Upper lobe of left lung (tissue), 6 donors: Measurements from ENCODE around the gene EIF5AL1. TPM values are rescaled to one million over a fixed set of nuclear protein-coding genes. Genes with fewer than 3 reads are reported as not detected.

Experiments used
- ATAC-seq, 2 donors: fragments of 200-7000 bp; cut with Tn5 transposase; one replicate each; pipeline ENCODE4 v1.9.1; 2022; ENCODE audit warnings: mild to moderate bottlenecking in 2 of 2, moderate library complexity in 2 of 2; ENCODE audit not compliant: low FRiP score in 2 of 2
- DNase-seq, 2 donors: peaks; one replicate each; pipeline ENCODE4 v3.0.0-alpha.2; 2019 to 2020
- H3K27ac ChIP-seq, 4 donors: fragments of 200-600 bp; sonication (generic); one replicate each; pipeline ENCODE4 v1.5.1; 2016 to 2019
- H3K27me3 ChIP-seq, 4 donors: fragments of 200-600 bp; sonication (generic); one replicate each; pipeline ENCODE4 v1.5.1; 2017 to 2019
- H3K36me3 ChIP-seq, 4 donors: fragments of 200-600 bp; sonication (generic); one replicate each; pipeline ENCODE4 v1.5.1; 2016 to 2019
- H3K4me1 ChIP-seq, 4 donors: fragments of 200-600 bp; sonication (generic); one replicate each; pipeline ENCODE4 v1.5.1; 2018 to 2019
- H3K4me3 ChIP-seq, 4 donors: fragments of 200-600 bp; sonication (generic); one replicate each; pipeline ENCODE4 v1.5.1; 2017 to 2019; ENCODE audit warnings: mild to moderate bottlenecking in 2 of 4, moderate library complexity in 1 of 4
- H3K9me3 ChIP-seq, 4 donors: fragments of 200-600 bp; sonication (generic); one replicate each; pipeline ENCODE4 v1.5.1; 2018 to 2019
- CTCF ChIP-seq, 6 experiments: fragments of 450-650 bp in 4 of 6; fragments of 200-600 bp in 2 of 6; sonication (generic) in 2 of 6; IDR thresholded peaks; one replicate each; pipeline ENCODE4 v1.5.1; 2016 to 2019; ENCODE audit warnings: antibody characterized with exemption in 6 of 6
- EP300 ChIP-seq, 4 donors: sonication (generic); formaldehyde crosslinking; IDR thresholded peaks; one replicate each; pipeline ENCODE4 v1.5.1; 2017; ENCODE audit warnings: antibody characterized with exemption in 4 of 4, control low read depth in 2 of 4
- POLR2A ChIP-seq, 4 donors: fragments of 450-650 bp; IDR thresholded peaks; one replicate each; pipeline ENCODE4 v1.5.1; 2016 to 2017; ENCODE audit warnings: antibody characterized with exemption in 4 of 4, mild to moderate bottlenecking in 2 of 4
- POLR2AphosphoS5 ChIP-seq, 2 donors: sonication (generic); formaldehyde crosslinking; IDR thresholded peaks; one replicate each; pipeline ENCODE4 v1.5.1; 2017; ENCODE audit warnings: antibody characterized with exemption in 2 of 2
- WGBS, 2 donors: methylation state at CpG; one replicate each; pipeline ENCODE4 v1.1.5; 2017 to 2018; 5-methylcytosine and 5-hydroxymethylcytosine counted together
- total RNA-seq, 6 donors: library from RNA; depleted of rRNA in 4 of 6; stranded (reverse); fragments of >200 nt in 4 of 6; gene quantifications; one replicate each; pipeline versions ENCODE4 v1.1.0 to v1.2.1, GENCODE V29; 2016 to 2021
- donor health status: DM: no; HTN: no; CAD: no; lungs with moderate emphysema.
- donor health status: DM: no; HTN: yes; CAD: no; lungs with severe emphysema.

Gene EIF5AL1
- total RNA-seq, 6 donors from 2014 or later = 0.07 to 0.37 (median 0.15) TPM; not detected in 2

GRCh38 chr10:79475119-79475653 lies 37.1 kb upstream of the EIF5AL1 start:
- no peak overlapping the region for H3K27ac ChIP-seq
- ATAC-seq (no peak), DNase-seq (no peak)
- H3K27me3 ChIP-seq = no peaks in the 10 kb centered on the region
- H3K36me3 ChIP-seq = no peaks in the 10 kb centered on the region
- no peaks in the 10 kb centered on the region for H3K4me1 ChIP-seq
- TF ChIP-seq POLR2A (IDR thresholded peaks at IDR 0.05) = no peak
- no peak for TF ChIP-seq CTCF (IDR thresholded peaks at IDR 0.05)
- TF ChIP-seq EP300 (IDR thresholded peaks at IDR 0.05) = no peak
- TF ChIP-seq POLR2AphosphoS5 (IDR thresholded peaks at IDR 0.05) = no peak
- H3K4me3 ChIP-seq = no peak overlapping the region
- 84 to 94% methylated on average over 7 of the region's 7 CpGs for WGBS, 2 donors
- no peaks in the 10 kb centered on the region for H3K9me3 ChIP-seq

- WGBS, 2 donors = 75 to 80% methylated on average over 3 of the region's 3 CpGs
- Histone ChIP-seq H3K9me3 (no peaks in the 10 kb centered on the region), H3K36me3 (no peaks in the 10 kb centered on the region), H3K4me1 (no peaks in the 10 kb centered on the region), H3K4me3 (no peak overlapping the region), H3K27me3 (no peaks in the 10 kb centered on the region), H3K27ac (no peak overlapping the region)
- no peak for ATAC-seq
- TF ChIP-seq POLR2AphosphoS5 (IDR thresholded peaks at IDR 0.05) (no peak), POLR2A (IDR thresholded peaks at IDR 0.05) (no peak), EP300 (IDR thresholded peaks at IDR 0.05) (no peak), CTCF (IDR thresholded peaks at IDR 0.05) (no peak)
- DNase-seq = no peak
Observed at GRCh38 chr10:79475877-79476276, 36.5 kb upstream of the EIF5AL1 start.

GRCh38 chr10:79476645-79477044 lies 35.7 kb upstream of the EIF5AL1 start:
- Histone ChIP-seq H3K4me1 (no peaks in the 10 kb centered on the region), H3K36me3 (no peaks in the 10 kb centered on the region), H3K27ac (no peak overlapping the region), H3K4me3 (no peak overlapping the region), H3K27me3 (no peaks in the 10 kb centered on the region), H3K9me3 (no peaks in the 10 kb centered on the region)
- no peak for ATAC-seq
- DNase-seq = no peak
- TF ChIP-seq CTCF (IDR thresholded peaks at IDR 0.05) (no peak), POLR2A (IDR thresholded peaks at IDR 0.05) (no peak), POLR2AphosphoS5 (IDR thresholded peaks at IDR 0.05) (no peak), EP300 (IDR thresholded peaks at IDR 0.05) (no peak)

- ATAC-seq (no peak), DNase-seq (no peak)
- TF ChIP-seq CTCF (IDR thresholded peaks at IDR 0.05) (no peak), POLR2A (IDR thresholded peaks at IDR 0.05) (no peak), POLR2AphosphoS5 (IDR thresholded peaks at IDR 0.05) (no peak), EP300 (IDR thresholded peaks at IDR 0.05) (no peak)
- WGBS, 2 donors = 82 to 89% methylated on average over 7 of the region's 7 CpGs
- H3K27ac ChIP-seq = no peak overlapping the region
- no peaks in the 10 kb centered on the region for H3K9me3 ChIP-seq
- no peaks in the 10 kb centered on the region for H3K27me3 ChIP-seq
- no peaks in the 10 kb centered on the region for H3K4me1 ChIP-seq
- H3K36me3 ChIP-seq = no peaks in the 10 kb centered on the region
- no peak overlapping the region for H3K4me3 ChIP-seq
Observed at GRCh38 chr10:79477456-79477855, 34.9 kb upstream of the EIF5AL1 start.

- Histone ChIP-seq H3K4me1 (no peaks in the 10 kb centered on the region), H3K27ac (no peak overlapping the region), H3K4me3 (no peak overlapping the region), H3K27me3 (no peaks in the 10 kb centered on the region), H3K36me3 (no peaks in the 10 kb centered on the region), H3K9me3 (no peaks in the 10 kb centered on the region)
- ATAC-seq = no peak
- TF ChIP-seq CTCF (IDR thresholded peaks at IDR 0.05) = no peak
- TF ChIP-seq POLR2A (IDR thresholded peaks at IDR 0.05) = no peak
- no peak for TF ChIP-seq POLR2AphosphoS5 (IDR thresholded peaks at IDR 0.05)
- no peak for TF ChIP-seq EP300 (IDR thresholded peaks at IDR 0.05)
- no peak for DNase-seq
- 85 to 87% methylated on average over 3 of the region's 3 CpGs for WGBS, 2 donors
Observed at GRCh38 chr10:79479283-79479909, 32.9 kb upstream of the EIF5AL1 start.
